Fibroblast of gingiva (primary cell): ENCODE data around the gene CAVIN2.

Experiments used
- DNase-seq: peaks from one replicate; pipeline ENCODE4 v3.0.0-alpha.2; 2011; ENCODE audit warnings: low read depth

Gene CAVIN2

GRCh38 chr2:191864628-191865374 lies 17.9 kb upstream of the CAVIN2 start:
- no peak for DNase-seq

- DNase-seq = no peak
Observed at GRCh38 chr2:191863988-191864387, 17.1 kb upstream of the CAVIN2 start.

- no peak for DNase-seq
Observed at GRCh38 chr2:191862156-191862775, 15.4 kb upstream of the CAVIN2 start.

GRCh38 chr2:191860760-191861466 lies 14.0 kb upstream of the CAVIN2 start:
- no peak for DNase-seq

GRCh38 chr2:191859681-191860080 lies 12.8 kb upstream of the CAVIN2 start:
- no peak for DNase-seq

GRCh38 chr2:191857886-191858285 lies 11.0 kb upstream of the CAVIN2 start:
- DNase-seq = no peak

GRCh38 chr2:191857259-191857805 lies 10.4 kb upstream of the CAVIN2 start:
- no peak for DNase-seq

GRCh38 chr2:191856111-191856876 lies 9.4 kb upstream of the CAVIN2 start:
- DNase-seq = no peak

- no peak for DNase-seq
Observed at GRCh38 chr2:191855382-191855781, 8.5 kb upstream of the CAVIN2 start.

GRCh38 chr2:191854382-191855372 lies 7.8 kb upstream of the CAVIN2 start:
- DNase-seq = no peak

- DNase-seq = no peak
Observed at GRCh38 chr2:191853843-191854242, 7.0 kb upstream of the CAVIN2 start.

- no peak for DNase-seq
Observed at GRCh38 chr2:191851158-191851557, 4.3 kb upstream of the CAVIN2 start.

- no peak for DNase-seq
Observed at GRCh38 chr2:191848771-191849767, 2.2 kb upstream of the CAVIN2 start.

- no peak for DNase-seq
Observed at GRCh38 chr2:191847764-191848163, 876 bp upstream of the CAVIN2 start.

GRCh38 chr2:191845876-191846514 lies 893 bp downstream of the CAVIN2 start:
- no peak for DNase-seq

GRCh38 chr2:191845248-191845715 lies 1.6 kb downstream of the CAVIN2 start:
- peak; percentile 56 for DNase-seq

- no peak for DNase-seq
Observed at GRCh38 chr2:191844706-191845105, 2.2 kb downstream of the CAVIN2 start.

- no peak for DNase-seq
Observed at GRCh38 chr2:191840921-191841320, 6.0 kb downstream of the CAVIN2 start.
